HG02884 (cell line): ENCODE results near the gene SIGMAR1.

Experiments used
- ATAC-seq: cut with Tn5 transposase; IDR thresholded peaks from one replicate; pipeline ENCODE4 v1.9.1; 2021; ENCODE audit warnings: mild to moderate bottlenecking, moderate library complexity; ENCODE audit not compliant: unreplicated experiment

SIGMAR1 gene

GRCh38 chr9:34633166-34633565 lies 4.4 kb downstream of the SIGMAR1 start:
- ATAC-seq = no peak

GRCh38 chr9:34630402-34631154 lies 7.0 kb downstream of the SIGMAR1 start:
- ATAC-seq = no peak

- ATAC-seq = no peak
These were observed 8.1 kb downstream of the SIGMAR1 start for GRCh38 chr9:34629491-34629808.

GRCh38 chr9:34628656-34629490 lies 8.7 kb downstream of the SIGMAR1 start, which contains the start of gene ARID3C:
TSS of gene ARID3C (minus strand) at chr9:34629066. CDS start at chr9:34628014, 1,052 bp downstream.
- ATAC-seq = no peak

GRCh38 chr9:34627716-34628655 lies 9.6 kb downstream of the SIGMAR1 start:
- no peak for ATAC-seq

GRCh38 chr9:34625186-34625486 lies 12.5 kb downstream of the SIGMAR1 start:
- no peak for ATAC-seq

GRCh38 chr9:34624475-34625185 lies 13.0 kb downstream of the SIGMAR1 start:
- no peak for ATAC-seq

- ATAC-seq = no peak
These were observed 14.0 kb downstream of the SIGMAR1 start for GRCh38 chr9:34623374-34624235.

- ATAC-seq = peak; percentile 99
These were observed 17.3 kb downstream of the SIGMAR1 start, which contains the start of gene DCTN3 for GRCh38 chr9:34620061-34620994. TSS of gene DCTN3 (minus strand) at chr9:34620495. CDS start at chr9:34620464, 31 bp downstream.

GRCh38 chr9:34615132-34615531 lies 22.5 kb downstream of the SIGMAR1 start:
- no peak for ATAC-seq

- no peak for ATAC-seq
These were observed 24.7 kb downstream of the SIGMAR1 start for GRCh38 chr9:34612788-34613390.

GRCh38 chr9:34611811-34612787 lies 25.5 kb downstream of the SIGMAR1 start, which contains the start of gene RPP25L:
TSS of gene RPP25L (minus strand) at chr9:34612097. CDS start at chr9:34611296, 801 bp downstream.
- peak; percentile 73 for ATAC-seq

- no peak for ATAC-seq
These were observed 26.3 kb downstream of the SIGMAR1 start for GRCh38 chr9:34611251-34611810.

GRCh38 chr9:34610434-34611206 lies 27.0 kb downstream of the SIGMAR1 start:
- no peak for ATAC-seq

GRCh38 chr9:34607331-34607730 lies 30.3 kb downstream of the SIGMAR1 start:
- ATAC-seq = no peak

GRCh38 chr9:34606905-34607304 lies 30.7 kb downstream of the SIGMAR1 start:
- no peak for ATAC-seq
